Stimulated activated CD4-positive, alpha-beta T cell treated with anti-CD3 and anti-CD28 coated beads, TNF-alpha, amount 100 ng/mL, for 4 hours (primary cell): ENCODE data around the gene ARSI.

Experiments
- DNase-seq, 3 experiments: peaks; one replicate each; pipeline ENCODE4 v3.0.0-alpha.2; 2020; ENCODE audit warnings: low read depth in 3 of 3

Gene ARSI

GRCh38 chr5:150302301-150303069, at the start of gene ARSI:
Gene ARSI, minus strand, starts transcription at chr5:150302905. Its CDS starts 532 bp downstream, at chr5:150302373.
- no peak for DNase-seq

- DNase-seq = no peak
Measured at GRCh38 chr5:150350524-150351344, 48.0 kb upstream of the ARSI start.

- DNase-seq = no peak
Measured at GRCh38 chr5:150349681-150350275, 47.1 kb upstream of the ARSI start.

GRCh38 chr5:150347451-150347850, 44.7 kb upstream of the ARSI start:
- DNase-seq = no peak

GRCh38 chr5:150347003-150347402, 44.3 kb upstream of the ARSI start:
- DNase-seq = no peak

GRCh38 chr5:150346592-150346991, 43.9 kb upstream of the ARSI start:
- no peak for DNase-seq

- DNase-seq = no peak
Measured at GRCh38 chr5:150345716-150346115, 43.0 kb upstream of the ARSI start.

- DNase-seq = no peak
Measured at GRCh38 chr5:150343994-150344631, 41.4 kb upstream of the ARSI start.

GRCh38 chr5:150342583-150342982, 39.9 kb upstream of the ARSI start:
- no peak for DNase-seq

- DNase-seq = no peak
Measured at GRCh38 chr5:150341989-150342388, 39.3 kb upstream of the ARSI start.

- DNase-seq = no peak
Measured at GRCh38 chr5:150341331-150341730, 38.6 kb upstream of the ARSI start.

- DNase-seq = no peak
Measured at GRCh38 chr5:150340614-150341255, 38.0 kb upstream of the ARSI start.

GRCh38 chr5:150339841-150340240, 37.1 kb upstream of the ARSI start:
- DNase-seq = no peak

GRCh38 chr5:150339165-150339564, 36.5 kb upstream of the ARSI start:
- DNase-seq = no peak

- no peak for DNase-seq
Measured at GRCh38 chr5:150338546-150338945, 35.8 kb upstream of the ARSI start.

GRCh38 chr5:150335778-150336177, 33.1 kb upstream of the ARSI start:
- no peak for DNase-seq

GRCh38 chr5:150333400-150333799, 30.7 kb upstream of the ARSI start:
- no peak for DNase-seq

GRCh38 chr5:150329881-150330876, 27.5 kb upstream of the ARSI start:
- no peak for DNase-seq

- DNase-seq = no peak
Measured at GRCh38 chr5:150329038-150329437, 26.3 kb upstream of the ARSI start.

GRCh38 chr5:150328515-150328914, 25.8 kb upstream of the ARSI start:
- no peak for DNase-seq
